Hepatocyte (in vitro differentiated cells): Measurements from ENCODE around the gene RANBP3L. TPM values are rescaled to one million over a fixed set of nuclear protein-coding genes. Genes with fewer than 3 reads are reported as not detected.

ENCODE experiments used
- DNase-seq: peaks from one replicate; pipeline ENCODE4 v3.0.0-alpha.2; 2016; ENCODE audit warnings: low spot score
- H2AFZ ChIP-seq: fragments of 200-600 bp; sonication (generic); 2 replicates; pipeline ENCODE4 v1.6.0; 2016; ENCODE audit warnings: antibody characterized with exemption, mild to moderate bottlenecking
- H3K27ac ChIP-seq: fragments of 200-600 bp; sonication (generic); 2 replicates; pipeline ENCODE4 v1.5.1; 2016; ENCODE audit warnings: mild to moderate bottlenecking
- H3K27me3 ChIP-seq: fragments of 200-600 bp; sonication (generic); 2 replicates; pipeline ENCODE4 v1.6.1; 2016
- H3K36me3 ChIP-seq: fragments of 200-600 bp; sonication (generic); replicated peaks from 2 replicates; pipeline ENCODE4 v1.5.1; 2016; ENCODE audit warnings: low read depth; ENCODE audit not compliant: insufficient read depth
- H3K4me1 ChIP-seq: fragments of 200-600 bp; sonication (generic); 2 replicates; pipeline ENCODE4 v1.5.1; 2016; ENCODE audit warnings: mild to moderate bottlenecking, moderate library complexity; ENCODE audit not compliant: insufficient read depth
- H3K4me2 ChIP-seq: fragments of 200-600 bp; sonication (generic); 2 replicates; pipeline ENCODE4 v1.6.0; 2016
- H3K4me3 ChIP-seq: fragments of 200-600 bp; sonication (generic); 2 replicates; pipeline ENCODE4 v1.5.1; 2016; ENCODE audit warnings: mild to moderate bottlenecking
- H3K79me2 ChIP-seq: fragments of 200-600 bp; sonication (generic); 2 replicates; pipeline ENCODE4 v1.6.0; 2017; ENCODE audit warnings: mild to moderate bottlenecking
- H3K9me2 ChIP-seq: fragments of 200-600 bp; sonication (generic); replicated peaks from 2 replicates; pipeline ENCODE4 v1.6.0; 2017; ENCODE audit warnings: mild to moderate bottlenecking; ENCODE audit not compliant: insufficient read depth
- H3K9me3 ChIP-seq: fragments of 200-600 bp; sonication (generic); 2 replicates; pipeline ENCODE4 v1.5.1; 2016; ENCODE audit warnings: low read depth, mild to moderate bottlenecking
- H4K20me1 ChIP-seq: fragments of 200-600 bp; sonication (generic); 2 replicates; pipeline ENCODE4 v1.6.0; 2016; ENCODE audit warnings: mild to moderate bottlenecking; ENCODE audit not compliant: insufficient read depth, poor library complexity, severe bottlenecking
- EZH2 ChIP-seq: fragments of 200-600 bp; sonication (generic); IDR thresholded peaks from 2 replicates; pipeline ENCODE4 v1.6.1; 2016; ENCODE audit warnings: antibody characterized with exemption, mild to moderate bottlenecking, borderline replicate concordance
- EZH2phosphoT487 ChIP-seq: fragments of 200-600 bp; sonication (generic); IDR thresholded peaks from one replicate; pipeline ENCODE4 v1.6.1; 2018; ENCODE audit warnings: antibody characterized with exemption, mild to moderate bottlenecking, low read depth, moderate library complexity; ENCODE audit not compliant: unreplicated experiment, severe bottlenecking
- WGBS: methylation state at CpG from one replicate; pipeline ENCODE4 v1.1.6; 2016; ENCODE audit warnings: low lambda C conversion rate; ENCODE audit errors: missing lambda C conversion rate; 5-methylcytosine and 5-hydroxymethylcytosine counted together
- polyA plus RNA-seq: library from polyadenylated mRNA; unstranded; fragments of >200 nt; fragmentation: Nextera tagmentation; extraction: Ambion mirVana; gene quantifications from 2 replicates; pipeline ENCODE4 v1.2.1, GENCODE V29; 2016
- total RNA-seq: library from RNA; depleted of rRNA; stranded (reverse); fragments of >200 nt; gene quantifications from 2 replicates; pipeline ENCODE4 v1.2.3, GENCODE V29; 2014
- TF ChIP-seq, protein P1 (sequence below): fragments of 200-600 bp; sonication (generic); IDR thresholded peaks from 2 replicates; pipeline ENCODE4 v1.5.1; 2016; ENCODE audit warnings: antibody characterized with exemption, mild to moderate bottlenecking; ENCODE audit not compliant: poor library complexity

RANBP3L gene
- total and polyA plus RNA-seq, 2 experiments from 2014 or later, result 0.28 to 6.5 TPM

- 82% methylated on average over 4 of the region's 4 CpGs for WGBS
- DNase-seq, result no peak
These were observed 51.3 kb downstream of the RANBP3L start for GRCh38 chr5:36250427-36250826.

DNA sequence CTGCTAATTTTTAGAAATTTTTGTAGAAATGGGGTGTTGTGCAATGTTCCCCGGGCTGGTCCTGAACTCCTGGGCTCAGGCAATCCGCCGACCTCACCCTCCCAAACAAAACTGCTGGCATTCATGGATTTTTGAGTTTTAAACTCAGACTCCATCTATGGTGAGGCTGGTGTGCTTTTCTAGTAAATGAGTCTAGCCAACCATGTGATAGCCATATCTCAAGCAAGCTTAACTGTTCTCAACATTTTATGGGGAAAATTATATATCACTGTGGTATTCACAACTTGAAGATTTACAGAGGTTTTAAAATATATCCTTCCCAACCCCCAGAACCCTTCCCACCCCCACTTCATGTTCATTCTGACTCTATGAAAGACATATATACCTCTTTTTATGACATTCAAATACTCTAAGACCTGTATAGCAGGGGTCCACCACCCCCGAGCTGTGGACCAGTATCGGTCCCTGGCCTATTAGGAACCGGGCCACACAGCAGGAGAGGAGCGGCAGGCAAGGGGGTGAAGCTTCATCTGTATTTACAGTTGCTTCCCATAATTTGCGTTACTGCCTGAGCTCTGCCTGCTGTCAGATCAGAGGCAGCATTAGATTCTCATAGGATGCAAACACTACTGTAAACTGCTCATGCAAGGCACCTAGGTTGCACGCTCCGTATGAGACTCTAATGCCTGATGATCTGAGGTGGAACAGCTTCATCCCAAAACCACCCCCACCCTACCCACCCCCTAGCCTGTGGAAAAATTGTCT is 55.5 kb downstream of the RANBP3L start:
- no peaks in the 10 kb centered on the region for H4K20me1 ChIP-seq
- no peaks in the 10 kb centered on the region for H3K36me3 ChIP-seq
- no peak overlapping the region for H2AFZ ChIP-seq
- peaks cover 11% of the 10 kb centered on the region for H3K4me1 ChIP-seq
- DNase-seq, result no peak
- H3K79me2 ChIP-seq, result no peaks in the 10 kb centered on the region
- 74% methylated on average over 10 of the region's 10 CpGs for WGBS
- no peak overlapping the region for H3K4me3 ChIP-seq
- peak overlapping the region; percentile 44 for H3K4me2 ChIP-seq
- H3K27me3 ChIP-seq, result no peaks in the 10 kb centered on the region
- H3K9me3 ChIP-seq, result no peaks in the 10 kb centered on the region
- H3K9me2 ChIP-seq, result no peaks in the 10 kb centered on the region
- peak overlapping the region; percentile 76 for H3K27ac ChIP-seq
- TF ChIP-seq EZH2, result no peak
- no peak for TF ChIP-seq EZH2phosphoT487
- TF ChIP-seq, protein P1, sequence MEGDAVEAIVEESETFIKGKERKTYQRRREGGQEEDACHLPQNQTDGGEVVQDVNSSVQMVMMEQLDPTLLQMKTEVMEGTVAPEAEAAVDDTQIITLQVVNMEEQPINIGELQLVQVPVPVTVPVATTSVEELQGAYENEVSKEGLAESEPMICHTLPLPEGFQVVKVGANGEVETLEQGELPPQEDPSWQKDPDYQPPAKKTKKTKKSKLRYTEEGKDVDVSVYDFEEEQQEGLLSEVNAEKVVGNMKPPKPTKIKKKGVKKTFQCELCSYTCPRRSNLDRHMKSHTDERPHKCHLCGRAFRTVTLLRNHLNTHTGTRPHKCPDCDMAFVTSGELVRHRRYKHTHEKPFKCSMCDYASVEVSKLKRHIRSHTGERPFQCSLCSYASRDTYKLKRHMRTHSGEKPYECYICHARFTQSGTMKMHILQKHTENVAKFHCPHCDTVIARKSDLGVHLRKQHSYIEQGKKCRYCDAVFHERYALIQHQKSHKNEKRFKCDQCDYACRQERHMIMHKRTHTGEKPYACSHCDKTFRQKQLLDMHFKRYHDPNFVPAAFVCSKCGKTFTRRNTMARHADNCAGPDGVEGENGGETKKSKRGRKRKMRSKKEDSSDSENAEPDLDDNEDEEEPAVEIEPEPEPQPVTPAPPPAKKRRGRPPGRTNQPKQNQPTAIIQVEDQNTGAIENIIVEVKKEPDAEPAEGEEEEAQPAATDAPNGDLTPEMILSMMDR, result no peak

More at GRCh38 chr5:36250427-36250826, 51.3 kb downstream of the RANBP3L start:
- Histone ChIP-seq H3K9me3 (no peaks in the 10 kb centered on the region), H3K4me1 (no peaks in the 10 kb centered on the region), H3K27me3 (no peaks in the 10 kb centered on the region), H3K4me2 (no peak overlapping the region), H2AFZ (no peak overlapping the region), H3K36me3 (no peaks in the 10 kb centered on the region), H3K9me2 (no peaks in the 10 kb centered on the region), H3K79me2 (no peaks in the 10 kb centered on the region), H3K27ac (no peak overlapping the region), H4K20me1 (no peaks in the 10 kb centered on the region), H3K4me3 (no peak overlapping the region)
- no peak for TF ChIP-seq EZH2
- TF ChIP-seq, protein P1, result no peak
- TF ChIP-seq EZH2phosphoT487, result no peak

DNA sequence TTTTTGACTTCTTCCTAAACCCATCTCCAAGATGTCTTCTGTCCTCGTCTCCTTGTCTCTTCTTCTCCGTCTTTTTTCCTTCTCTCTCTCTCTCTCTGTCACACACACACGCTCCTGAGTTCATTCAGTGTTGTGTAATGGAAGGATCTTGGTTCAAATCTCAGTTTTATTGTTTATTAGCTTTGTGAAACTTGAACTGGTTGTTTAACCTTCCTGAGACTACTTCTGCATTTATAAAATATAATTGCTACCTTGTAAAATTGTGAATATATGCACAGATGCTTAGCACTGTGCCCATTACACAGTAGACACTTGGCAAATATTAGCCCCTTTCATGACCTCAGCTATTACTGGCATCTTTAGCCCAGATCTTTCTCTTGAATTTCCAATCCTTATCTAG is 57.6 kb downstream of the RANBP3L start:
- Histone ChIP-seq H3K36me3 (no peaks in the 10 kb centered on the region), H3K27me3 (no peaks in the 10 kb centered on the region), H3K79me2 (peaks cover 16% of the 10 kb centered on the region), H3K27ac (peak overlapping the region; percentile 22), H4K20me1 (no peaks in the 10 kb centered on the region), H2AFZ (no peak overlapping the region), H3K9me2 (no peaks in the 10 kb centered on the region), H3K4me3 (no peak overlapping the region), H3K4me1 (peaks cover 23% of the 10 kb centered on the region), H3K4me2 (no peak overlapping the region), H3K9me3 (no peaks in the 10 kb centered on the region)
- TF ChIP-seq EZH2phosphoT487 (no peak), EZH2 (no peak)
- TF ChIP-seq, protein P1, result no peak
- DNase-seq, result no peak
- 84% methylated on average over 3 of the region's 3 CpGs for WGBS
